ENCODE measurements around the gene ZBTB8A. TPM values are rescaled to one million over a fixed set of nuclear protein-coding genes. Genes with fewer than 3 reads are reported as not detected.

ZBTB8A gene
- total and polyA plus RNA-seq, 2 of the 13 experiments (the other 11 are each of a cell fraction or from before 2014, with no cell fraction given) = 1.3 to 3.7 TPM

DNA sequence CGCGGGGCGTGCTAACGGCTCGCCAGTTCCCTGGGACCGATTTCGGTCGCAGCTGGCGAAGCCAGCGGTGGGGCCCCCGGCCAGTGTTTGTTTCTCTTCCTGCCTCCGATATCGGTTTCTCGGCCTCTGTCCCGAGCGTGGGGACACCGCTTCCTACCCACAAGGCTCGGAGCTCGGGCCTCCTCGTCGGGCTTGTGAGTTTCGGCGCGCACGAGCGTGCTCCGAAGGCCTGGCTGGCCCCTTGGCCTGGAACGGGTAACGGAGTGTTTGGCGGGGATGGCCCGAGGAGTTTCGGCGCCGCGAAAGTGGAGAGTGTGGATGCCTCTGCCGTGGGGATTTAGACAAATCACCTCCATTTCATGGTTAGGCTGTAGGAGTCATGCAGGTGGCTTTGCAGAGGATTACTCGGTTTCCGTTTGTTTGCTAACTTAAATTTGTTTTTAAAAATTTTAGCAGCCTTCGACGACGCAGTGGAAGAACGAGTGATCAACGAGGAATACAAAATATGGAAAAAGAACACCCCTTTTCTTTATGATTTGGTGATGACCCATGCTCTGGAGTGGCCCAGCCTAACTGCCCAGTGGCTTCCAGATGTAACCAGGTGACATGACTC is 112.3 kb downstream of the ZBTB8A start (continued):
- TF ChIP-seq, protein P1, sequence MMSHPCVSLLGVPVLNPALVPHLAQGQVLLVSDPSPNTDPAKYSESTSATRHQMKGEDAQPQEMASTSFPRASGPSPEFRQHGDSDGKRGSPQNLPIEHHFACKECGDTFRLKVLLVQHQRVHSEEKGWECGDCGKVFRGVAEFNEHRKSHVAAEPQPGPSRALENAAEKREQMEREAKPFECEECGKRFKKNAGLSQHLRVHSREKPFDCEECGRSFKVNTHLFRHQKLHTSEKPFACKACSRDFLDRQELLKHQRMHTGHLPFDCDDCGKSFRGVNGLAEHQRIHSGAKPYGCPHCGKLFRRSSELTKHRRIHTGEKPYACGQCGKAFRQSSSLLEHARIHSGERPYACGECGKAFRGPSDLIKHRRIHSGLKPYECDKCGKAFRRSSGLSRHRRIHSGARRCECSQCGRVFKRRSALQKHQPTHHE (CRISPR knock-in tag; IDR thresholded peaks at IDR 0.05; ENCODE audit: borderline replicate concordance) = no peak
- TF ChIP-seq GATAD2A (CRISPR knock-in tag; IDR thresholded peaks at IDR 0.05) (no peak; the same call in 1 of the 2 replicates), DR1 (CRISPR knock-in tag; IDR thresholded peaks at IDR 0.05) (no peak), MEF2D (CRISPR knock-in tag; IDR thresholded peaks at IDR 0.05) (no peak), EED (CRISPR knock-in tag; IDR thresholded peaks at IDR 0.05) (no peak), ZNF530 (CRISPR knock-in tag; IDR thresholded peaks at IDR 0.05; ENCODE audit: low read depth) (no peak; the same call in 1 of the 2 replicates), ATF7 (IDR thresholded peaks at IDR 0.05) (no peak), ATF7 (CRISPR knock-in tag; IDR thresholded peaks at IDR 0.05) (no peak), ZFP82 (CRISPR knock-in tag; IDR thresholded peaks at IDR 0.05; ENCODE audit: borderline replicate concordance) (0 out of 2 replicates have a peak, but pooled peaks have one; percentile 31), ZNF75D (CRISPR knock-in tag; IDR thresholded peaks at IDR 0.05; ENCODE audit: borderline replicate concordance) (no peak), ZNF317 (CRISPR knock-in tag; IDR thresholded peaks at IDR 0.05) (no peak), CBX5 (CRISPR knock-in tag; IDR thresholded peaks at IDR 0.05; ENCODE audit: borderline replicate concordance) (no peak)
- TF ChIP-seq, protein P2, sequence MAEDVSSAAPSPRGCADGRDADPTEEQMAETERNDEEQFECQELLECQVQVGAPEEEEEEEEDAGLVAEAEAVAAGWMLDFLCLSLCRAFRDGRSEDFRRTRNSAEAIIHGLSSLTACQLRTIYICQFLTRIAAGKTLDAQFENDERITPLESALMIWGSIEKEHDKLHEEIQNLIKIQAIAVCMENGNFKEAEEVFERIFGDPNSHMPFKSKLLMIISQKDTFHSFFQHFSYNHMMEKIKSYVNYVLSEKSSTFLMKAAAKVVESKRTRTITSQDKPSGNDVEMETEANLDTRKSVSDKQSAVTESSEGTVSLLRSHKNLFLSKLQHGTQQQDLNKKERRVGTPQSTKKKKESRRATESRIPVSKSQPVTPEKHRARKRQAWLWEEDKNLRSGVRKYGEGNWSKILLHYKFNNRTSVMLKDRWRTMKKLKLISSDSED (CRISPR knock-in tag; IDR thresholded peaks at IDR 0.05) = no peak
- TF ChIP-seq, protein P3, sequence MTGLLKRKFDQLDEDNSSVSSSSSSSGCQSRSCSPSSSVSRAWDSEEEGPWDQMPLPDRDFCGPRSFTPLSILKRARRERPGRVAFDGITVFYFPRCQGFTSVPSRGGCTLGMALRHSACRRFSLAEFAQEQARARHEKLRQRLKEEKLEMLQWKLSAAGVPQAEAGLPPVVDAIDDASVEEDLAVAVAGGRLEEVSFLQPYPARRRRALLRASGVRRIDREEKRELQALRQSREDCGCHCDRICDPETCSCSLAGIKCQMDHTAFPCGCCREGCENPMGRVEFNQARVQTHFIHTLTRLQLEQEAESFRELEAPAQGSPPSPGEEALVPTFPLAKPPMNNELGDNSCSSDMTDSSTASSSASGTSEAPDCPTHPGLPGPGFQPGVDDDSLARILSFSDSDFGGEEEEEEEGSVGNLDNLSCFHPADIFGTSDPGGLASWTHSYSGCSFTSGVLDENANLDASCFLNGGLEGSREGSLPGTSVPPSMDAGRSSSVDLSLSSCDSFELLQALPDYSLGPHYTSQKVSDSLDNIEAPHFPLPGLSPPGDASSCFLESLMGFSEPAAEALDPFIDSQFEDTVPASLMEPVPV (CRISPR knock-in tag; IDR thresholded peaks at IDR 0.05) = no peak
- TF ChIP-seq, protein P4, sequence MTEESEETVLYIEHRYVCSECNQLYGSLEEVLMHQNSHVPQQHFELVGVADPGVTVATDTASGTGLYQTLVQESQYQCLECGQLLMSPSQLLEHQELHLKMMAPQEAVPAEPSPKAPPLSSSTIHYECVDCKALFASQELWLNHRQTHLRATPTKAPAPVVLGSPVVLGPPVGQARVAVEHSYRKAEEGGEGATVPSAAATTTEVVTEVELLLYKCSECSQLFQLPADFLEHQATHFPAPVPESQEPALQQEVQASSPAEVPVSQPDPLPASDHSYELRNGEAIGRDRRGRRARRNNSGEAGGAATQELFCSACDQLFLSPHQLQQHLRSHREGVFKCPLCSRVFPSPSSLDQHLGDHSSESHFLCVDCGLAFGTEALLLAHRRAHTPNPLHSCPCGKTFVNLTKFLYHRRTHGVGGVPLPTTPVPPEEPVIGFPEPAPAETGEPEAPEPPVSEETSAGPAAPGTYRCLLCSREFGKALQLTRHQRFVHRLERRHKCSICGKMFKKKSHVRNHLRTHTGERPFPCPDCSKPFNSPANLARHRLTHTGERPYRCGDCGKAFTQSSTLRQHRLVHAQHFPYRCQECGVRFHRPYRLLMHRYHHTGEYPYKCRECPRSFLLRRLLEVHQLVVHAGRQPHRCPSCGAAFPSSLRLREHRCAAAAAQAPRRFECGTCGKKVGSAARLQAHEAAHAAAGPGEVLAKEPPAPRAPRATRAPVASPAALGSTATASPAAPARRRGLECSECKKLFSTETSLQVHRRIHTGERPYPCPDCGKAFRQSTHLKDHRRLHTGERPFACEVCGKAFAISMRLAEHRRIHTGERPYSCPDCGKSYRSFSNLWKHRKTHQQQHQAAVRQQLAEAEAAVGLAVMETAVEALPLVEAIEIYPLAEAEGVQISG (CRISPR knock-in tag; IDR thresholded peaks at IDR 0.05) = no peak
- TF ChIP-seq, protein P5, sequence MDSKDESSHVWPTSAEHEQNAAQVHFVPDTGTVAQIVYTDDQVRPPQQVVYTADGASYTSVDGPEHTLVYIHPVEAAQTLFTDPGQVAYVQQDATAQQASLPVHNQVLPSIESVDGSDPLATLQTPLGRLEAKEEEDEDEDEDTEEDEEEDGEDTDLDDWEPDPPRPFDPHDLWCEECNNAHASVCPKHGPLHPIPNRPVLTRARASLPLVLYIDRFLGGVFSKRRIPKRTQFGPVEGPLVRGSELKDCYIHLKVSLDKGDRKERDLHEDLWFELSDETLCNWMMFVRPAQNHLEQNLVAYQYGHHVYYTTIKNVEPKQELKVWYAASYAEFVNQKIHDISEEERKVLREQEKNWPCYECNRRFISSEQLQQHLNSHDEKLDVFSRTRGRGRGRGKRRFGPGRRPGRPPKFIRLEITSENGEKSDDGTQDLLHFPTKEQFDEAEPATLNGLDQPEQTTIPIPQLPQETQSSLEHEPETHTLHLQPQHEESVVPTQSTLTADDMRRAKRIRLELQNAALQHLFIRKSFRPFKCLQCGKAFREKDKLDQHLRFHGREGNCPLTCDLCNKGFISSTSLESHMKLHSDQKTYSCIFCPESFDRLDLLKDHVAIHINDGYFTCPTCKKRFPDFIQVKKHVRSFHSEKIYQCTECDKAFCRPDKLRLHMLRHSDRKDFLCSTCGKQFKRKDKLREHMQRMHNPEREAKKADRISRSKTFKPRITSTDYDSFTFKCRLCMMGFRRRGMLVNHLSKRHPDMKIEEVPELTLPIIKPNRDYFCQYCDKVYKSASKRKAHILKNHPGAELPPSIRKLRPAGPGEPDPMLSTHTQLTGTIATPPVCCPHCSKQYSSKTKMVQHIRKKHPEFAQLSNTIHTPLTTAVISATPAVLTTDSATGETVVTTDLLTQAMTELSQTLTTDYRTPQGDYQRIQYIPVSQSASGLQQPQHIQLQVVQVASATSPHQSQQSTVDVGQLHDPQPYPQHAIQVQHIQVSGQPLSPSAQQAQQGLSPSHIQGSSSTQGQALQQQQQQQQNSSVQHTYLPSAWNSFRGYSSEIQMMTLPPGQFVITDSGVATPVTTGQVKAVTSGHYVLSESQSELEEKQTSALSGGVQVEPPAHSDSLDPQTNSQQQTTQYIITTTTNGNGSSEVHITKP (CRISPR knock-in tag; IDR thresholded peaks at IDR 0.05; ENCODE audit: low read depth) = no peak

All from HepG2 (cell line).